Measurements from ENCODE around the gene RFX2. TPM values are rescaled to one million over a fixed set of nuclear protein-coding genes. Genes with fewer than 3 reads are reported as not detected.

The RFX2 gene
- total and polyA plus RNA-seq, 2 experiments from 2014 or later: 2.3 to 4.9 TPM

DNA sequence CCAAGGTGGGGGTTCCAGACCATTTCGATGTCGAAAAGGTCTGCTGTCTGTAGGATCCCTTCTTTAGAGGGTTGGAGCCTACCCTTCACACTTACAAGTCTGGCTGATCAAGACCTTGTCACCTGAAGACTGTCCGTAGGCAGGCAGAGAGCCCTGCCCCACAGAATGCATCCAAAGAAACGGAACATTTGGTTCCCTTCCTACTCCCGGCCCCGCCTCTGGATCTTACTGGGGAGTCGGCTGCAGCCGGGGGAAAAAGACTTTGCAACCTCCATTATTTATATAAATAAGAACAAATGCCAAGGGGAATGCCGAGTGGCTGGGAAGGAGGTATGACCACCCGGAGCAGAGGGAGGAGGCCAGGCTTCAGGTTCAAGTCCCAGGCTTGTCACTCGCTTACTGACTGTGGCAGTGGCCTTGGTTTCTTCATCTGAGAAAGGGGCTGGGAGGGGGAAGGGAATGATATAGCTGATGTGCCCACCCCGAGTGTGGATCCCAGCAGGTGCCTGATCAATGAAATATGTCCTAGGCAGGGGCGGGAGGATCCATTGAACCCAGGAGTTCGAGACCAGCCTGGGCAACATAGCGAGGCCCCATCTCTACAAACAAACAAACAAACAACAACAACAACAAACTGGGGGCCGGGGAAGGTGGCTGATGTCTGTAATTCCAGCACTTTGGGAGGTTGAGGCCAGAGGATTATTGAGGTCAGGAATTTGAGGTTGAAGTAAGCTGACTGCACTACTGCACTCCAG is 48.7 kb downstream of the RFX2 start:
- H3K27me3 ChIP-seq: no peaks in the 10 kb centered on the region
- WGBS (ENCODE audit: low lambda C conversion rate, missing lambda C conversion rate): 78% methylated on average over 16 of the region's 16 CpGs
- no peak for TF ChIP-seq EZH2phosphoT487 (IDR thresholded peaks at IDR 0.05; ENCODE audit: low read depth, severe bottlenecking, unreplicated experiment)
- TF ChIP-seq, protein P1, sequence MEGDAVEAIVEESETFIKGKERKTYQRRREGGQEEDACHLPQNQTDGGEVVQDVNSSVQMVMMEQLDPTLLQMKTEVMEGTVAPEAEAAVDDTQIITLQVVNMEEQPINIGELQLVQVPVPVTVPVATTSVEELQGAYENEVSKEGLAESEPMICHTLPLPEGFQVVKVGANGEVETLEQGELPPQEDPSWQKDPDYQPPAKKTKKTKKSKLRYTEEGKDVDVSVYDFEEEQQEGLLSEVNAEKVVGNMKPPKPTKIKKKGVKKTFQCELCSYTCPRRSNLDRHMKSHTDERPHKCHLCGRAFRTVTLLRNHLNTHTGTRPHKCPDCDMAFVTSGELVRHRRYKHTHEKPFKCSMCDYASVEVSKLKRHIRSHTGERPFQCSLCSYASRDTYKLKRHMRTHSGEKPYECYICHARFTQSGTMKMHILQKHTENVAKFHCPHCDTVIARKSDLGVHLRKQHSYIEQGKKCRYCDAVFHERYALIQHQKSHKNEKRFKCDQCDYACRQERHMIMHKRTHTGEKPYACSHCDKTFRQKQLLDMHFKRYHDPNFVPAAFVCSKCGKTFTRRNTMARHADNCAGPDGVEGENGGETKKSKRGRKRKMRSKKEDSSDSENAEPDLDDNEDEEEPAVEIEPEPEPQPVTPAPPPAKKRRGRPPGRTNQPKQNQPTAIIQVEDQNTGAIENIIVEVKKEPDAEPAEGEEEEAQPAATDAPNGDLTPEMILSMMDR (IDR thresholded peaks at IDR 0.05; ENCODE audit: poor library complexity): no peak
- TF ChIP-seq EZH2 (IDR thresholded peaks at IDR 0.05; ENCODE audit: borderline replicate concordance): no peak
- H3K4me3 ChIP-seq: no peak overlapping the region
- no peaks in the 10 kb centered on the region for H4K20me1 ChIP-seq (ENCODE audit: insufficient read depth, poor library complexity, severe bottlenecking)
- H3K4me2 ChIP-seq: no peak overlapping the region
- no peaks in the 10 kb centered on the region for H3K79me2 ChIP-seq
- H3K4me1 ChIP-seq (ENCODE audit: insufficient read depth): peaks cover 21% of the 10 kb centered on the region
- H3K36me3 ChIP-seq (replicated peaks; ENCODE audit: insufficient read depth, low read depth): no peaks in the 10 kb centered on the region
- H2AFZ ChIP-seq: no peak overlapping the region
- H3K9me3 ChIP-seq (ENCODE audit: low read depth): no peaks in the 10 kb centered on the region
- no peak for DNase-seq (ENCODE audit: low spot score)
- H3K9me2 ChIP-seq (replicated peaks; ENCODE audit: insufficient read depth): no peaks in the 10 kb centered on the region
- H3K27ac ChIP-seq: no peak overlapping the region

DNA sequence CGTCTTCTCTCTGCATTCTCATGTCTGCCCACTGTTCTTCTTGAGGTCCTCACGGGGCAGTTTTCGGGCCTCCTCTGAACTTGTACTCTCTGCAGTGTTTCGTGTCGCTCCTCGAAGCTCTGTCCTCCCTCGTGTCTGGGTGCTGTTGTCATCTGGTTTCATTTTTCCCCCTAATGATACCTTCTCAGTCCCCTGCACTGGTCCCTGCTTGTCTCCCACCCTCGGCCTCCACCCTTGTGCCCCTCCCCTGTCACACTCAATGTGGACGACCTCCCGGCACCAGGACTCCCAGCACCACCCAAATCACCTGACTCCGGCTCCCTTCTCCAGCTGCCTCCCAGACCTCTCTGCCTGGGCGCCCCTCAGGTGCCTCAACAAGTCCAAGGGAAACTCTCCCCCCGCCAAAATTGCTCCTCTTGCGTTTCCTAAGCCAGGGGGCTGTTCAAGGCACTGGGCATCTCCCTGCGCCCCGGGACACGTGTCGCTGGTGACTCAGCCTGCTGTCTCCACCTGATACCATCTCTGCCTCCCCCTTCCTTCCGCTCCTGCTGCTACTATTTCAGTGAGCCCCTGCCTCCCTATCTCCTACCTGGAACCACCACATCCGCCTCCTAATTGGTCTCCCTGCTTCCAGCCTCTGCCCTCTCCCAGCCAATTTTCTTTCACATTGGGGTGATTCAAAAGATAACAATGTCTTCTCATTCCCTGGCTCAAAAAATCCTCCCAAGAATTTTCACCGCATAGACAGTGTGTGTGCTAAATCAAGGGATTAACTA is 49.5 kb downstream of the RFX2 start:
- Histone ChIP-seq H3K27me3 (no peaks in the 10 kb centered on the region), H3K79me2 (no peaks in the 10 kb centered on the region), H2AFZ (no peak overlapping the region), H3K4me3 (no peak overlapping the region), H3K4me2 (no peak overlapping the region), H3K9me3 (ENCODE audit: low read depth) (no peaks in the 10 kb centered on the region), H3K36me3 (replicated peaks; ENCODE audit: insufficient read depth, low read depth) (no peaks in the 10 kb centered on the region), H3K27ac (no peak overlapping the region), H3K9me2 (replicated peaks; ENCODE audit: insufficient read depth) (no peaks in the 10 kb centered on the region), H4K20me1 (ENCODE audit: insufficient read depth, poor library complexity, severe bottlenecking) (no peaks in the 10 kb centered on the region), H3K4me1 (ENCODE audit: insufficient read depth) (peaks cover 18% of the 10 kb centered on the region)
- whole genome bisulfite sequencing (ENCODE audit: low lambda C conversion rate, missing lambda C conversion rate): 63% methylated on average over 20 of the region's 21 CpGs
- peak; percentile 44 for DNase-seq (ENCODE audit: low spot score)
- no peak for TF ChIP-seq EZH2phosphoT487 (IDR thresholded peaks at IDR 0.05; ENCODE audit: low read depth, severe bottlenecking, unreplicated experiment)
- TF ChIP-seq EZH2 (IDR thresholded peaks at IDR 0.05; ENCODE audit: borderline replicate concordance): no peak
- TF ChIP-seq, protein P1 (IDR thresholded peaks at IDR 0.05; ENCODE audit: poor library complexity): no peak

GRCh38 chr19:6059988-6060599 is 50.2 kb downstream of the RFX2 start:
- Histone ChIP-seq H3K9me2 (replicated peaks; ENCODE audit: insufficient read depth) (no peaks in the 10 kb centered on the region), H4K20me1 (ENCODE audit: insufficient read depth, poor library complexity, severe bottlenecking) (no peaks in the 10 kb centered on the region), H3K4me1 (ENCODE audit: insufficient read depth) (peaks cover 12% of the 10 kb centered on the region), H3K9me3 (ENCODE audit: low read depth) (no peaks in the 10 kb centered on the region), H3K4me3 (no peak overlapping the region), H2AFZ (no peak overlapping the region), H3K27ac (no peak overlapping the region), H3K27me3 (no peaks in the 10 kb centered on the region), H3K4me2 (no peak overlapping the region), H3K79me2 (no peaks in the 10 kb centered on the region), H3K36me3 (replicated peaks; ENCODE audit: insufficient read depth, low read depth) (no peaks in the 10 kb centered on the region)
- 95% methylated on average over 4 of the region's 4 CpGs for WGBS (ENCODE audit: low lambda C conversion rate, missing lambda C conversion rate)
- DNase-seq (ENCODE audit: low spot score): no peak
- TF ChIP-seq EZH2 (IDR thresholded peaks at IDR 0.05; ENCODE audit: borderline replicate concordance): no peak
- no peak for TF ChIP-seq EZH2phosphoT487 (IDR thresholded peaks at IDR 0.05; ENCODE audit: low read depth, severe bottlenecking, unreplicated experiment)
- TF ChIP-seq, protein P1 (IDR thresholded peaks at IDR 0.05; ENCODE audit: poor library complexity): no peak
